ENCODE measurements around the gene NFKBIA.

DNA sequence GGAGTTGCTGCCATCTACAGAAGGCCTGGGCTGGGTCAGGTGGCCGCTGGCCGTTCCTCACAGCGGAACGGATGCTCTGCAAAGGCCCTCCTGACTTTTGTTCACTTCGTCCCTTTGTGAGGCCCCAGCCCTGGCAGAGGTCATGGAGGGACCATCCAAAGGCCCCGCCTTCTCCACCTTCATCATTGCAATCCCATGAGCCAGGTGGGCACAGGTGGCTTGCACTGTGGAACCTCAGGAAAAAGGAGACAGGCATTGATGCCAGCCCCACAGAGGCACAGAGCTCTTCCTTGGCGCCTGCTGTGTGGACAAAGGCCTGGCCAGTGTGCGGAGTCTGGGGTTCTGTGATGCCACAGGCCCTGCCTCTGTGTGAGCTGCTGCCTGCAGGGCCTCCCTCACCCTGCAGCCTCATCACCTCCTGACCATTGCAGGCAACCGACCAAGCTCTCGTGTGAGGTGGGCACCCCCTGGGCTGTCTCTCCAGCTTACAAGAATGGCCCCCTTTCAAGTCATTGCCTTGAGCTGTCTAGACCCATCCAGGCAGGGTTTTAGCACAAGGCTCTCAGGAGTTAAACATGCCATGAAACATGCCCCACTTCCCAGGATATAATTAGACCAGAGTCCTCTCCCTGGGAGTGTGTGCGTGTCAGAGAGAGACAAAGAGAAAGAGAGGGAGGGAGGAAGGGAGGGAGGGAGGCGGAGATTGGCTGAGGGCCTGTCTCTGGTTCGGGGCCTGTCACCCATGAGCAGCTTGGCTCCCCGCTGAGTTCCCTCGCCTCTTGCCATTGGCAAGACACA lies 19.3 kb downstream of the NFKBIA start:
- TF ChIP-seq, protein P1, sequence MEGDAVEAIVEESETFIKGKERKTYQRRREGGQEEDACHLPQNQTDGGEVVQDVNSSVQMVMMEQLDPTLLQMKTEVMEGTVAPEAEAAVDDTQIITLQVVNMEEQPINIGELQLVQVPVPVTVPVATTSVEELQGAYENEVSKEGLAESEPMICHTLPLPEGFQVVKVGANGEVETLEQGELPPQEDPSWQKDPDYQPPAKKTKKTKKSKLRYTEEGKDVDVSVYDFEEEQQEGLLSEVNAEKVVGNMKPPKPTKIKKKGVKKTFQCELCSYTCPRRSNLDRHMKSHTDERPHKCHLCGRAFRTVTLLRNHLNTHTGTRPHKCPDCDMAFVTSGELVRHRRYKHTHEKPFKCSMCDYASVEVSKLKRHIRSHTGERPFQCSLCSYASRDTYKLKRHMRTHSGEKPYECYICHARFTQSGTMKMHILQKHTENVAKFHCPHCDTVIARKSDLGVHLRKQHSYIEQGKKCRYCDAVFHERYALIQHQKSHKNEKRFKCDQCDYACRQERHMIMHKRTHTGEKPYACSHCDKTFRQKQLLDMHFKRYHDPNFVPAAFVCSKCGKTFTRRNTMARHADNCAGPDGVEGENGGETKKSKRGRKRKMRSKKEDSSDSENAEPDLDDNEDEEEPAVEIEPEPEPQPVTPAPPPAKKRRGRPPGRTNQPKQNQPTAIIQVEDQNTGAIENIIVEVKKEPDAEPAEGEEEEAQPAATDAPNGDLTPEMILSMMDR (optimal IDR thresholded peaks at IDR 0.05 in 1 of 3, IDR thresholded peaks at IDR 0.05 in 1 of 3, conservative IDR thresholded peaks at IDR 0.05 in 1 of 3; ENCODE audit: extremely low read depth in 1 of 3, insufficient read depth in 2 of 3, low read length in 3 of 3): no peak
- no peak for TF ChIP-seq EZH2 (IDR thresholded peaks at IDR 0.05; ENCODE audit: low read length)

All from keratinocyte (primary cell).